ENCODE results near the gene G3BP2.
"Not testable (repeated sequence)": the region's sequence is repeated elsewhere in the genome, so short reads cannot be mapped to it uniquely, and the experiment has no call there.

Gene G3BP2

DNA sequence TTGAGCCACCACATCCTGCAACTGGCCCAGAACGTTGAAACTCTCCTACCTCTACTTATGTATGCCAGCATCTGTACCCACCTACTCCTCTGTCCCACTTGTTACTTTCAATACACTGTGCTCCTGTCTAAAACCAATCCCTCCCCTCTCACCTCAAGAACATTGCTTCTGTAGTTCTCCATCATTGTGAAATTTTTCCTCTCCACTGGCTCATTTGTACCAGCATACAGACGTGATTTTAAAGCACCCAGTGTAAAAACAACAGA, 25.7 kb upstream of the G3BP2 start:
- in situ Hi-C loops (cut with MboI; ENCODE audit: low sequenced_read_pairs, unreplicated experiment), result no loop called here
- DNase-seq (ENCODE audit: low spot score), result no peak
- TF ChIP-seq, protein P1, sequence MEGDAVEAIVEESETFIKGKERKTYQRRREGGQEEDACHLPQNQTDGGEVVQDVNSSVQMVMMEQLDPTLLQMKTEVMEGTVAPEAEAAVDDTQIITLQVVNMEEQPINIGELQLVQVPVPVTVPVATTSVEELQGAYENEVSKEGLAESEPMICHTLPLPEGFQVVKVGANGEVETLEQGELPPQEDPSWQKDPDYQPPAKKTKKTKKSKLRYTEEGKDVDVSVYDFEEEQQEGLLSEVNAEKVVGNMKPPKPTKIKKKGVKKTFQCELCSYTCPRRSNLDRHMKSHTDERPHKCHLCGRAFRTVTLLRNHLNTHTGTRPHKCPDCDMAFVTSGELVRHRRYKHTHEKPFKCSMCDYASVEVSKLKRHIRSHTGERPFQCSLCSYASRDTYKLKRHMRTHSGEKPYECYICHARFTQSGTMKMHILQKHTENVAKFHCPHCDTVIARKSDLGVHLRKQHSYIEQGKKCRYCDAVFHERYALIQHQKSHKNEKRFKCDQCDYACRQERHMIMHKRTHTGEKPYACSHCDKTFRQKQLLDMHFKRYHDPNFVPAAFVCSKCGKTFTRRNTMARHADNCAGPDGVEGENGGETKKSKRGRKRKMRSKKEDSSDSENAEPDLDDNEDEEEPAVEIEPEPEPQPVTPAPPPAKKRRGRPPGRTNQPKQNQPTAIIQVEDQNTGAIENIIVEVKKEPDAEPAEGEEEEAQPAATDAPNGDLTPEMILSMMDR (IDR thresholded peaks at IDR 0.05; ENCODE audit: borderline replicate concordance, control extremely low read depth, extremely low read depth, insufficient read depth, missing control alignments), result no peak

DNA sequence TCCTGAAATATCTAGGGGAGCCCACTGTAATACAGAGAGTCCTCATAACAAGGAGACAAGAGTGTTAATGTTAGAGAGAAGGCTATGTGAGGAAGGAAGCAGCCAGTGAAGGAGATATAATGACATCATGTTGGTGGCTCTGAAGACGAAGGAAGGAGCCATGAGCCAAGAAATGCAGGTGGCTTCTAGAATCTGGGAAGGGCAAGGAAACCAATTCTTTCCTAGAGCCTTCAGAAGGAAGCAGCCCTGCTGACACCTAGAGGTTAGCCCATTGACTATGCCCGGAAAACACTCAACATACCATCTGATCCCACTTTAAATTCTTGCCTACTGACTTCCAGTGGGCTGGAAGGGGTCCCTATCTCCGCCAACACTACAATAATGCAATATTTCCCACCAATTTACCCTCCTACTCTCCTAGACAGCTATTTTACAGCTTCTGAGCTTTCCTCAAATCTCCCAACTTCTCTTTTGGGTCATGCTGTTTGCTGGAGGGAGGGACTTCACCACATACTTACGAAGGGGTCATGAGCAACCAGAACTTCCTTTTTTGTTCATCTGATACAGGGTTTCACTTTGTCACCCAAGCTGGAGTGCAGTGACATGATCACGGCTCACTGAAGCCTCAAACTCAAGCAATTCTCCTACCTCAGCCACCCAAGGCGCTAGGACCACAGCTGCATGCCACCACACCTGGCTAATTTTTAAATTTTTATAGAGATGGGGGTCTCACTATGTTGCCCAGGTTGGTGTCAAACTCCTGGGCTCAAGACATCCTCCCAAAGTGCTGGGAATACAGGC, 25.2 kb upstream of the G3BP2 start:
- TF ChIP-seq, protein P1 (IDR thresholded peaks at IDR 0.05; ENCODE audit: borderline replicate concordance, control extremely low read depth, extremely low read depth, insufficient read depth, missing control alignments), result no peak
- peak; percentile 68 for DNase-seq (ENCODE audit: low spot score)
- in situ Hi-C loops (cut with MboI; ENCODE audit: low sequenced_read_pairs, unreplicated experiment), result no loop called here

DNA sequence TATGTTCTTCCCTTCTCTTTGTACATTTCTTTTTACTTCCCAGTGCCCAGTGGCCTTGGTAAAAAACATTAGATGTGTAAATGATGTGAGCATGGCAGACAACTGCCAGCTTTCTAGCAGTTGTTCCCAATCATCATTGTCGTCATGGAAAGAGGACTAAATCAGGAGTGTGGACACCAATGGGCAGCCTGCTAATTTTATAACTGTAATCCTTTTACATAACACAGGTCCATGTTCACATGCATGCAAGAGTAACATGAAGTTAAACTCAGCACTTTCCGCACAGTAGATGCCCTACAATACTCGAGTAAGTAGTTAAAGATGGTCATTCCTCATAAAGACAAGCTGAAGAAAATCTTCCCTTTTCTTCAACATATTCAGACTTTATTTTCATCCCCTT, 23.4 kb upstream of the G3BP2 start:
- TF ChIP-seq, protein P1 (IDR thresholded peaks at IDR 0.05; ENCODE audit: borderline replicate concordance, control extremely low read depth, extremely low read depth, insufficient read depth, missing control alignments), result no peak
- no peak for DNase-seq (ENCODE audit: low spot score)
- in situ Hi-C loops (cut with MboI; ENCODE audit: low sequenced_read_pairs, unreplicated experiment), result no loop called here

DNA sequence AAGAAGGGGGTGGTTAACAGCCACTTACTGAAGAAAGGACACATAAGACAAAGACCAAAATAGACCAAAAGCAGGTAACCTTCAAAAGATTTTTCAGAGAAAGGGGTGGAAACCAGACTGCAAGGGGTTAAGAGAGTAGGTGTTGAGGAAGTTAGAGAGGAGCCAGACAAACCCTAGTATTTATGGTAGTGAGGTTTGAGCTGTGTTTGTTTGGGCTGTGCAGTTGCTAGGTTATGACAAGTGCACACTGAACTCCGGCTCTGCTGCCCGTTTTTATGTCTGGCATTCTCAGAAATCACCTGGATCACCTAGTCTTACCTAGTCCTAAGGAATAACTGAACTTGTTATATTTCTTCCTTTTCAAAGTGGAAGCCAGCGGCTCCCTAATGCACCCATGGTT, 22.9 kb upstream of the G3BP2 start:
- in situ Hi-C loops (cut with MboI; ENCODE audit: low sequenced_read_pairs, unreplicated experiment), result no loop called here
- TF ChIP-seq, protein P1 (IDR thresholded peaks at IDR 0.05; ENCODE audit: borderline replicate concordance, control extremely low read depth, extremely low read depth, insufficient read depth, missing control alignments), result no peak
- DNase-seq (ENCODE audit: low spot score), result peak; percentile 64

DNA sequence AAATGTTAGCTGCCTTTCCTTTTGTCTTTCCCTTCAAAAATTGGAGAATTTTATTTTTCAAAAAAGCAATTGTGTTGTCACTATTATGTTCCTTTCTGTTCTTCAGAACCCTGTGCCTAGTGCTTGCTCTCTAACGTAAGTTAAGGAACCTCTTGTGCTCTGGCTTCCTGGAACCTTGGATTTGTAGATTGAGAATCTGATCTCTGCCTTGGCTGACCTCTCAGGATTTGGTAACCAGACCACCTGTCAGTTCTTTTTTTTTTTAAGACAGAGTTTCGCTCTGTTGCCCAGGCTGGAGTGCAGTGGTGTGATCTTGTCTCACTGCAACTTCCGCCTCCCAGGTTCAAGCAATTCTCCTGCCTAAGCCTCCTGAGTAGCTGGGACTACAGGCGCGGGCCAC, 18.9 kb upstream of the G3BP2 start:
- in situ Hi-C loops (cut with MboI; ENCODE audit: low sequenced_read_pairs, unreplicated experiment); DNase-seq (ENCODE audit: low spot score): not testable (repeated sequence)

DNA sequence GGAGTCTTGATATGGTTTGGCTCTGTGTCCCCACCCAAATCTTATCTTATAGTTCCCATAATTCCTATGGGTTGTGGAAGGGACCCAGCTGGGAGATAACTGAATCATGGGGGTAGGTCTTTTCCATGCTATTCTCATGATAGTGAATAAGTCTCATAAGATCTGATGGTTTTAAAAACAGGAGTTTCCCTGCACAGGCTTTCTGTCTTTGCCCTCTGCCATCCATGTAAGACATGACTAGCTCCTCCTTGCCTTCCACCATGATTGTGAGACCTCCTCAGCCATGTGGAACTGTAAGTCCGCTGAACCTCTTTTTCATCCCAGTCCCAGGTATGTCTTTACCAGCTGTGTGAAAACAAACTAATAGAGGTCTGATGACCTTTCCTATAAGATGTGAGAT, 13.9 kb upstream of the G3BP2 start:
- DNase-seq (ENCODE audit: low spot score); in situ Hi-C loops (cut with MboI; ENCODE audit: low sequenced_read_pairs, unreplicated experiment): not testable (repeated sequence)

DNA sequence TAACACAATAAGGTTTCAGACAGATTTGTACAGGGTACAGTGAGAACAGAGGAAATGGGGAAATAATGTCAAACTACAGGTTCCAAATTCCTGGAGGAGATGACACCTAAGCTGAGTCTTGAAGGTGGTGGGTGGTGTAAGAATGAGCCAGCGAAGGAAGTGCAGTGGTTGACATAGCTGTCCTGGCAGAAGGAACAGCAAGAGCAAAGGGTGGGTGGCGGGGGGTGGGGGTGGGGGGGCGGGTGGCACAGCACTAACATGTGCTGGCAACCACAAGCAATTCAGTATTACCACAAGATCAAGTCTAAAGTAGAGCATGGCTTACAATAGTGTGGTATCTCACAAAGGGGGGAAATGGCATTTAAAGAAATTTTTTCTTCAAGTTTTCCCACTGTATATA, 13.1 kb upstream of the G3BP2 start:
- in situ Hi-C loops (cut with MboI; ENCODE audit: low sequenced_read_pairs, unreplicated experiment), result no loop called here
- DNase-seq (ENCODE audit: low spot score), result no peak
- TF ChIP-seq, protein P1 (IDR thresholded peaks at IDR 0.05; ENCODE audit: borderline replicate concordance, control extremely low read depth, extremely low read depth, insufficient read depth, missing control alignments), result no peak

All from GM13976 (cell line).